H9 (cell line): ENCODE results near the gene MBL2. TPM values are rescaled to one million over a fixed set of nuclear protein-coding genes. Genes with fewer than 3 reads are reported as not detected.

Source experiments
- DNase-seq: peaks from one replicate; pipeline ENCODE4 v3.0.0-alpha.2; 2017
- H2AFZ ChIP-seq: one replicate; pipeline ENCODE4 v1.6.1; 2013; ENCODE audit warnings: mild to moderate bottlenecking, low read length, control low read depth, moderate library complexity
- H2AK5ac ChIP-seq: 2 replicates; pipeline ENCODE4 v1.6.1; 2013; ENCODE audit warnings: low read length, control low read depth, mixed read lengths; ENCODE audit not compliant: insufficient read length
- H2BK120ac ChIP-seq: one replicate; pipeline ENCODE4 v1.6.1; 2013; ENCODE audit warnings: low read depth, mild to moderate bottlenecking, low read length, control low read depth, inconsistent platforms; ENCODE audit not compliant: poor library complexity, severe bottlenecking
- H2BK12ac ChIP-seq: 2 replicates; pipeline ENCODE4 v1.6.1; 2013; ENCODE audit warnings: low read length, control low read depth, mixed read lengths, low read depth; ENCODE audit not compliant: insufficient read length
- H2BK15ac ChIP-seq: 2 replicates; pipeline ENCODE4 v1.6.1; 2013; ENCODE audit warnings: low read depth, low read length, control low read depth
- H2BK20ac ChIP-seq: one replicate; pipeline ENCODE4 v1.6.1; 2013; ENCODE audit warnings: low read depth, mild to moderate bottlenecking, low read length, control low read depth, inconsistent platforms; ENCODE audit not compliant: poor library complexity, severe bottlenecking
- H2BK5ac ChIP-seq: 2 replicates; pipeline ENCODE4 v1.6.1; 2013; ENCODE audit warnings: low read length, control low read depth, mixed read lengths; ENCODE audit not compliant: insufficient read length
- H3K14ac ChIP-seq: 2 replicates; pipeline ENCODE4 v1.6.1; 2013; ENCODE audit warnings: low read length, control low read depth; ENCODE audit not compliant: insufficient read depth
- H3K18ac ChIP-seq: 2 replicates; pipeline ENCODE4 v1.6.1; 2013; ENCODE audit warnings: low read depth, mild to moderate bottlenecking, mixed read lengths, low read length, control low read depth; ENCODE audit not compliant: insufficient read length
- H3K23ac ChIP-seq: 2 replicates; pipeline ENCODE4 v1.6.1; 2013; ENCODE audit warnings: low read length, control low read depth, mixed read lengths, low read depth; ENCODE audit not compliant: insufficient read length
- H3K23me2 ChIP-seq: 2 replicates; pipeline ENCODE4 v1.6.1; 2013; ENCODE audit warnings: low read depth, mild to moderate bottlenecking, mixed read lengths, low read length, control low read depth; ENCODE audit not compliant: insufficient read length, poor library complexity, severe bottlenecking
- H3K27ac ChIP-seq: 2 replicates; pipeline ENCODE4 v1.5.1; 2013; ENCODE audit warnings: low read length, control low read depth, mixed read lengths, low read depth; ENCODE audit not compliant: insufficient read length
- H3K27me3 ChIP-seq: 2 replicates; pipeline ENCODE4 v1.6.1; 2013; ENCODE audit warnings: low read length, control low read depth, inconsistent platforms; ENCODE audit not compliant: insufficient read depth
- H3K4ac ChIP-seq: 2 replicates; pipeline ENCODE4 v1.6.1; 2013; ENCODE audit warnings: low read depth, mild to moderate bottlenecking, control low read depth, inconsistent platforms, low read length, moderate library complexity
- H3K4me1 ChIP-seq: 2 replicates; pipeline ENCODE4 v1.6.1; 2013; ENCODE audit warnings: low read length, control low read depth, inconsistent platforms; ENCODE audit not compliant: insufficient read depth
- H3K4me2 ChIP-seq: 2 replicates; pipeline ENCODE4 v1.6.1; 2013; ENCODE audit warnings: low read length, control low read depth, mixed read lengths; ENCODE audit not compliant: insufficient read length, insufficient read depth
- H3K56ac ChIP-seq: 2 replicates; pipeline ENCODE4 v1.6.1; 2013; ENCODE audit warnings: low read depth, mild to moderate bottlenecking, mixed read lengths, low read length, control low read depth; ENCODE audit not compliant: insufficient read length
- H3K79me1 ChIP-seq: 2 replicates; pipeline ENCODE4 v1.6.1; 2013; ENCODE audit warnings: low read depth, mild to moderate bottlenecking, moderate library complexity, low read length, control low read depth, inconsistent platforms; ENCODE audit not compliant: insufficient read depth, poor library complexity, severe bottlenecking
- H3K79me2 ChIP-seq: 2 replicates; pipeline ENCODE4 v1.6.1; 2013; ENCODE audit warnings: low read length, control low read depth, inconsistent platforms; ENCODE audit not compliant: insufficient read depth
- H3K9ac ChIP-seq: 2 replicates; pipeline ENCODE4 v1.6.1; 2013; ENCODE audit warnings: low read length, control low read depth, mixed read lengths; ENCODE audit not compliant: insufficient read length; ENCODE audit errors: extremely low read depth
- H3K9me3 ChIP-seq: one replicate; pipeline ENCODE4 v1.6.1; 2013; ENCODE audit warnings: low read depth, low read length, inconsistent platforms; ENCODE audit not compliant: control insufficient read depth
- H3T11ph ChIP-seq: one replicate; pipeline ENCODE4 v1.6.1; 2013; ENCODE audit warnings: mild to moderate bottlenecking, low read length, control low read depth, inconsistent platforms
- H4K20me1 ChIP-seq: one replicate; pipeline ENCODE4 v1.6.1; 2013; ENCODE audit not compliant: control insufficient read depth, insufficient read length, insufficient read depth
- H4K5ac ChIP-seq: 2 replicates; pipeline ENCODE4 v1.6.1; 2013; ENCODE audit warnings: low read depth, mild to moderate bottlenecking, mixed read lengths, low read length, control low read depth; ENCODE audit not compliant: insufficient read length
- H4K8ac ChIP-seq: replicated peaks from 2 replicates; pipeline ENCODE4 v1.6.1; 2013; ENCODE audit warnings: low read length, control low read depth, mixed read lengths, low read depth; ENCODE audit not compliant: insufficient read length
- H4K91ac ChIP-seq: 2 replicates; pipeline ENCODE4 v1.6.1; 2013; ENCODE audit warnings: low read depth, mild to moderate bottlenecking, moderate library complexity, mixed read lengths, low read length, control low read depth; ENCODE audit not compliant: insufficient read length
- H3K27ac Mint-ChIP-seq, 3 experiments: 2 replicates in 2 of 3; 3 replicates in 1 of 3; pipeline ENCODE4 v1.8.0; 2020 to 2021; ENCODE audit warnings: mixed read lengths in 3 of 3, mild to moderate bottlenecking in 1 of 3, moderate library complexity in 1 of 3
- H3K27me3 Mint-ChIP-seq: 2 replicates; pipeline ENCODE4 v1.8.0; 2021; ENCODE audit warnings: low read depth, mild to moderate bottlenecking, moderate library complexity, mixed read lengths
- H3K36me3 Mint-ChIP-seq, 3 experiments: 2 replicates in 2 of 3; 3 replicates in 1 of 3; pipeline ENCODE4 v1.8.0; 2020 to 2021; ENCODE audit warnings: low read depth in 3 of 3, mixed read lengths in 3 of 3; ENCODE audit not compliant: insufficient read depth in 1 of 3
- H3K4me1 Mint-ChIP-seq, 2 experiments: 2 replicates each; pipeline ENCODE4 v1.8.0; 2020; ENCODE audit warnings: mixed read lengths in 2 of 2
- H3K4me3 Mint-ChIP-seq, 2 experiments: 2 replicates in 1 of 2; 3 replicates in 1 of 2; pipeline ENCODE4 v1.8.0; 2020 to 2021; ENCODE audit warnings: mild to moderate bottlenecking in 2 of 2, mixed read lengths in 2 of 2, moderate library complexity in 1 of 2
- H3K9me3 Mint-ChIP-seq, 2 experiments: 2 replicates in 1 of 2; 3 replicates in 1 of 2; pipeline ENCODE4 v1.8.0; 2020; ENCODE audit warnings: mild to moderate bottlenecking in 2 of 2, mixed read lengths in 2 of 2, moderate library complexity in 1 of 2
- WGBS: extraction: QIAGEN DNeasy Blood & Tissue Kit; methylation state at CpG from one replicate; pipeline ENCODE4 v1.1.7; 2013; ENCODE audit warnings: missing lambda C conversion rate, low lambda C conversion rate, mixed read lengths; ENCODE audit not compliant: insufficient read length; ENCODE audit errors: extremely low coverage; 5-methylcytosine and 5-hydroxymethylcytosine counted together
- total RNA-seq: library from RNA; stranded (reverse); gene quantifications from 2 replicates; pipeline ENCODE4 v1.2.1, GENCODE V29; 2021
- TF ChIP-seq, protein P1 (sequence below): fragments of 200-600 bp; sonication (generic); conservative IDR thresholded peaks from 3 replicates; pipeline ENCODE4 v1.8.0; 2021; ENCODE audit warnings: antibody characterized with exemption, mild to moderate bottlenecking

Gene MBL2
- total RNA-seq, 1 experiment from 2014 or later, result not detected

DNA sequence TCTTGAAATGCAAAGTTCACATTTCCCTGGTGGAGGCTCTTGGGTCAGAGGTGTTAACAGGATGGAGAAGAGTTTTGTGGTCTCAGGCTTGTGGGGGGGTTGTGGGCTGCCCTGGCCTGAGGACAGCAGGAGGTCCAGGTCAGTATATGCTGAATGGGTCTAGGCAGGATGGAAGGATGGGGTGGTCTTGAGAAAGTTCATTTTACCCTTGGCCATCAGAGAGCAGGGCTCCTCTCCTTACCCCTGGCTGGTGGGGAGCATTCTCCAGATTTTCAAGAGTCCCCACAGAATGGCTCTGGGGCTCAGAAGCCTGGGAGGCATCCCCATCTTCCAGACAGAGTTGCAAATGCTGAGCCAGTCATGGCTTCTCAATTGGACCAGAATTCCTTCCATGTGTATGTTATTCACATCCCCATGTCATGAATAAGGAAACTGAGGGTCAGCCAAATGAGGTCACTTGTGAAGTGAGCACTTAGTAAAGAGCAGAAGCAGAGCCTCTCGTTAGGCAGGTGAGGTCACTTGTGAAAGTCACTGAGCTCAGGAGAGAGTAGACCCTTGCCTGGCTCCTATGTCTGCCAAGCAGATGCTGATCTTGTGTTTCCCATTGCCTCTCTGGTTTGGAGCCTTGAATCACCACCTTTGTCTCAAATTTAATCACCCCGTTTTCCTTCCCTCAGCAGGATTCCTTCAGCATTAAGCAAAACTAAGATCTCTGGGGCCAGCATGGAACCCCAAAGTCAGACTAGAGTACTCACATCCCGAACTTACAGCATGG, 33.0 kb downstream of the MBL2 start:
- Histone ChIP-seq H2BK15ac (no peak overlapping the region), H3K14ac (no peak overlapping the region), H3K4me2 (no peak overlapping the region), H3K79me1 (no peaks in the 10 kb centered on the region), H3K56ac (no peak overlapping the region), H2BK12ac (no peak overlapping the region), H4K5ac (no peak overlapping the region), H3T11ph (no peak overlapping the region), H3K9ac (no peak overlapping the region), H3K79me2 (no peaks in the 10 kb centered on the region), H3K4me1 (no peaks in the 10 kb centered on the region), H2AK5ac (no peak overlapping the region), H3K9me3 (no peaks in the 10 kb centered on the region), H3K27me3 (no peaks in the 10 kb centered on the region), H2BK20ac (no peak overlapping the region), H3K27ac (no peak overlapping the region), H3K18ac (no peak overlapping the region), H4K8ac (no peak overlapping the region), H4K91ac (no peak overlapping the region), H2BK5ac (no peak overlapping the region), H3K23me2 (no peaks in the 10 kb centered on the region), H2BK120ac (no peak overlapping the region), H3K4ac (no peak overlapping the region), H4K20me1 (no peaks in the 10 kb centered on the region), H3K23ac (no peak overlapping the region), H2AFZ (no peak overlapping the region)
- peaks cover 21 to 22% of the 10 kb centered on the region in 2 experiments for H3K9me3 Mint-ChIP-seq
- H3K4me3 Mint-ChIP-seq, result no peak overlapping the region
- TF ChIP-seq, protein P1, sequence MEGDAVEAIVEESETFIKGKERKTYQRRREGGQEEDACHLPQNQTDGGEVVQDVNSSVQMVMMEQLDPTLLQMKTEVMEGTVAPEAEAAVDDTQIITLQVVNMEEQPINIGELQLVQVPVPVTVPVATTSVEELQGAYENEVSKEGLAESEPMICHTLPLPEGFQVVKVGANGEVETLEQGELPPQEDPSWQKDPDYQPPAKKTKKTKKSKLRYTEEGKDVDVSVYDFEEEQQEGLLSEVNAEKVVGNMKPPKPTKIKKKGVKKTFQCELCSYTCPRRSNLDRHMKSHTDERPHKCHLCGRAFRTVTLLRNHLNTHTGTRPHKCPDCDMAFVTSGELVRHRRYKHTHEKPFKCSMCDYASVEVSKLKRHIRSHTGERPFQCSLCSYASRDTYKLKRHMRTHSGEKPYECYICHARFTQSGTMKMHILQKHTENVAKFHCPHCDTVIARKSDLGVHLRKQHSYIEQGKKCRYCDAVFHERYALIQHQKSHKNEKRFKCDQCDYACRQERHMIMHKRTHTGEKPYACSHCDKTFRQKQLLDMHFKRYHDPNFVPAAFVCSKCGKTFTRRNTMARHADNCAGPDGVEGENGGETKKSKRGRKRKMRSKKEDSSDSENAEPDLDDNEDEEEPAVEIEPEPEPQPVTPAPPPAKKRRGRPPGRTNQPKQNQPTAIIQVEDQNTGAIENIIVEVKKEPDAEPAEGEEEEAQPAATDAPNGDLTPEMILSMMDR, result no peak
- H3K27me3 Mint-ChIP-seq, result no peaks in the 10 kb centered on the region; the same call in 1 of the 2 replicates
- H3K4me1 Mint-ChIP-seq, result no peaks in the 10 kb centered on the region; a peak in 1 of 4 replicates
- peak overlapping the region in 1 of 3 experiments; percentile 67; a peak in 1 of 7 replicates for H3K27ac Mint-ChIP-seq
- WGBS, result no CpG with 5 or more reads among the region's 3 CpGs
- no peak for DNase-seq
- peaks cover 3 to 14% (median 7%) of the 10 kb centered on the region in 3 experiments; a peak in 4 of 7 replicates for H3K36me3 Mint-ChIP-seq
